Stomach (tissue), 9 donors: ENCODE data around the gene ZBED4. TPM values are rescaled to one million over a fixed set of nuclear protein-coding genes. Genes with fewer than 3 reads are reported as not detected.

Source experiments
- DNase-seq, 2 donors: peaks; one replicate each; pipeline versions ENCODE4 v3.0.0 to v3.0.0-alpha.2; 2013 to 2019
- H3K27ac ChIP-seq, 5 donors: fragments of 200-600 bp in 4 of 5; sonication (generic) in 4 of 5; one replicate each; pipeline ENCODE4 v1.5.1; 2013 to 2019; ENCODE audit warnings: mild to moderate bottlenecking in 1 of 5, moderate library complexity in 1 of 5
- H3K27me3 ChIP-seq, 3 donors: fragments of 200-600 bp; sonication (generic); one replicate each; pipeline ENCODE4 v1.5.1; 2017 to 2019; ENCODE audit warnings: mixed run types in 1 of 3
- H3K36me3 ChIP-seq, 4 donors: fragments of 200-600 bp; sonication (generic); 1 replicate in 3 of 4; 2 replicates in 1 of 4; pipeline ENCODE4 v1.5.1; 2016 to 2019
- H3K4me1 ChIP-seq, 4 donors: fragments of 200-600 bp; sonication (generic); one replicate each; pipeline ENCODE4 v1.5.1; 2016 to 2019
- H3K4me3 ChIP-seq, 4 donors: fragments of 200-600 bp; sonication (generic) in 3 of 4; one replicate each; pipeline ENCODE4 v1.5.1; 2016 to 2019; ENCODE audit warnings: mild to moderate bottlenecking in 1 of 4
- H3K9me3 ChIP-seq, 4 donors: fragments of 200-600 bp; sonication (generic); one replicate each; pipeline ENCODE4 v1.5.1; 2016 to 2019
- CTCF ChIP-seq, 7 experiments: fragments of 450-650 bp in 4 of 7; fragments of 200-600 bp in 3 of 7; sonication (generic) in 3 of 7; IDR thresholded peaks; one replicate each; pipeline ENCODE4 v1.5.1; 2016 to 2019; ENCODE audit warnings: antibody characterized with exemption in 7 of 7, control low read depth in 2 of 7, mild to moderate bottlenecking in 1 of 7
- EP300 ChIP-seq: sonication (generic); formaldehyde crosslinking; IDR thresholded peaks from one replicate; pipeline ENCODE4 v1.6.1; 2017; ENCODE audit warnings: antibody characterized with exemption
- POLR2A ChIP-seq, 4 donors: fragments of 450-650 bp; IDR thresholded peaks; one replicate each; pipeline ENCODE4 v1.6.1; 2016; ENCODE audit warnings: antibody characterized with exemption in 4 of 4, control low read depth in 2 of 4, mild to moderate bottlenecking in 1 of 4, moderate library complexity in 1 of 4
- POLR2AphosphoS5 ChIP-seq, 3 donors: sonication (generic); formaldehyde crosslinking; IDR thresholded peaks; one replicate each; pipeline ENCODE4 v1.6.1; 2016; ENCODE audit warnings: antibody characterized with exemption in 3 of 3
- WGBS, 5 donors: extraction: QIAGEN DNeasy Blood & Tissue Kit in 3 of 5; methylation state at CpG; one replicate each; pipeline versions ENCODE4 v1.1.5 to v1.1.7; 2013 to 2018; 5-methylcytosine and 5-hydroxymethylcytosine counted together
- intact Hi-C: fragments of 100-400 bp; cut with DNase I; formaldehyde crosslinking; loops from one replicate; pipeline ENCODE4 v1.15.1; 2023; ENCODE audit warnings: low total_unique reads
- polyA plus RNA-seq, 3 donors: library from polyadenylated mRNA; stranded (reverse); fragments of 200-250 nt; gene quantifications; one replicate each; pipeline ENCODE4 v1.2.3, GENCODE V29; 2013
- total RNA-seq, 5 donors: library from RNA; depleted of rRNA; stranded (reverse); fragments of >200 nt; gene quantifications; one replicate each; pipeline versions ENCODE4 v1.1.0 to v1.2.3, GENCODE V29; 2014 to 2016
- donor health status: healthy with polysubstance abuse.
- donor health status: Bipolar disorder and iron deficiency.
- donor health status: healthy.

The ZBED4 gene
- total and polyA plus RNA-seq, 8 donors, result 2.2 to 31.7 (median 12.2) TPM

GRCh38 chr22:49925525-49926128 is 72.0 kb downstream of the ZBED4 start:
- intact Hi-C loops, result no loop called here
- TF ChIP-seq POLR2A (IDR thresholded peaks at IDR 0.05) (no peak), EP300 (no peak), POLR2AphosphoS5 (IDR thresholded peaks at IDR 0.05) (no peak), CTCF (IDR thresholded peaks at IDR 0.05) (no peak)
- H3K4me1 ChIP-seq, result peaks cover 17 to 22% (median 19%) of the 10 kb centered on the region in 4 donors
- 80 to 89% (median 88%) methylated on average over 24 of the region's 24 CpGs for WGBS, 5 donors
- peak in 1 of 2 donors; percentile 58 for DNase-seq
- peak overlapping the region in 3 of 5 donors; percentile 3 to 52 (median 46) for H3K27ac ChIP-seq
- H3K27me3 ChIP-seq, result peaks cover 0 to 11% (median 8%) of the 10 kb centered on the region in 3 donors
- H3K4me3 ChIP-seq, result peak overlapping the region in 1 of 4 donors; percentile 5
- peaks cover 0 to 58% (median 52%) of the 10 kb centered on the region in 4 donors for H3K36me3 ChIP-seq
- H3K9me3 ChIP-seq, result no peaks in the 10 kb centered on the region

- no peak overlapping the region for H3K27ac ChIP-seq
- H3K4me1 ChIP-seq, result peaks cover 20 to 35% (median 30%) of the 10 kb centered on the region in 4 donors
- H3K27me3 ChIP-seq, result peaks cover 0 to 11% (median 8%) of the 10 kb centered on the region in 3 donors
- intact Hi-C loops, result no loop called here
- no peaks in the 10 kb centered on the region for H3K9me3 ChIP-seq
- WGBS, 5 donors, result 84 to 89% (median 88%) methylated on average over 16 to 17 of the region's 18 CpGs
- H3K4me3 ChIP-seq, result no peak overlapping the region
- TF ChIP-seq CTCF (IDR thresholded peaks at IDR 0.05) (no peak), POLR2AphosphoS5 (IDR thresholded peaks at IDR 0.05) (no peak), EP300 (no peak), POLR2A (IDR thresholded peaks at IDR 0.05) (no peak)
- H3K36me3 ChIP-seq, result peaks cover 0 to 45% (median 39%) of the 10 kb centered on the region in 4 donors
- no peak for DNase-seq
Observed at GRCh38 chr22:49926916-49927315, 73.3 kb downstream of the ZBED4 start.

- H3K9me3 ChIP-seq, result no peaks in the 10 kb centered on the region
- H3K27ac ChIP-seq, result no peak overlapping the region
- WGBS, 5 donors, result 87 to 95% (median 90%) methylated on average over 16 to 26 of the region's 26 CpGs
- H3K36me3 ChIP-seq, result peaks cover 0 to 41% (median 37%) of the 10 kb centered on the region in 4 donors
- peaks cover 0 to 11% (median 8%) of the 10 kb centered on the region in 3 donors for H3K27me3 ChIP-seq
- DNase-seq, result no peak
- H3K4me1 ChIP-seq, result peaks cover 25 to 40% (median 33%) of the 10 kb centered on the region in 4 donors
- TF ChIP-seq CTCF (IDR thresholded peaks at IDR 0.05) (no peak), POLR2A (IDR thresholded peaks at IDR 0.05) (no peak), EP300 (no peak), POLR2AphosphoS5 (IDR thresholded peaks at IDR 0.05) (no peak)
- intact Hi-C loops, result loop anchor here (2.0 kb wide), 1 partner anchor 103 kb away; no protein-coding TSS in a partner anchor
- H3K4me3 ChIP-seq, result no peak overlapping the region
Observed at GRCh38 chr22:49927483-49928184, 74.0 kb downstream of the ZBED4 start.

- peaks cover 0 to 11% (median 8%) of the 10 kb centered on the region in 3 donors for H3K27me3 ChIP-seq
- H3K9me3 ChIP-seq, result no peaks in the 10 kb centered on the region
- 85 to 92% (median 88%) methylated on average over 5 to 8 of the region's 8 CpGs for WGBS, 5 donors
- H3K4me1 ChIP-seq, result peaks cover 30 to 45% (median 37%) of the 10 kb centered on the region in 4 donors
- peaks cover 0 to 40% (median 36%) of the 10 kb centered on the region in 4 donors for H3K36me3 ChIP-seq
- intact Hi-C loops, result loop anchor here (2.0 kb wide), 1 partner anchor 103 kb away; no protein-coding TSS in a partner anchor
- no peak overlapping the region for H3K4me3 ChIP-seq
- no peak for DNase-seq
- no peak overlapping the region for H3K27ac ChIP-seq
- TF ChIP-seq POLR2A (IDR thresholded peaks at IDR 0.05), result no peak
- no peak for TF ChIP-seq EP300
- no peak for TF ChIP-seq POLR2AphosphoS5 (IDR thresholded peaks at IDR 0.05)
- no peak for TF ChIP-seq CTCF (IDR thresholded peaks at IDR 0.05)
Observed at GRCh38 chr22:49928185-49928495, 74.5 kb downstream of the ZBED4 start.
